HEK293T (cell line): ENCODE results near the gene TBX5.

Experiments used
- FOXK2 ChIP-seq: fragments of 450-650 bp; IDR thresholded peaks from 2 replicates; pipeline ENCODE4 v1.6.1; 2016; ENCODE audit warnings: mild to moderate bottlenecking
- NFRKB ChIP-seq: fragments of 450-650 bp; IDR thresholded peaks from 2 replicates; pipeline ENCODE4 v1.6.1; 2016; ENCODE audit warnings: mild to moderate bottlenecking, moderate library complexity
- ZNF384 ChIP-seq: fragments of 450-650 bp; IDR thresholded peaks from 2 replicates; pipeline ENCODE4 v1.6.1; 2016

GRCh38 chr12:114431902-114432301 is 26.0 kb upstream of the TBX5 start:
- TF ChIP-seq ZNF384 (no peak), FOXK2 (no peak), NFRKB (no peak)
